ENCODE measurements around the gene BICRAL.

DNA sequence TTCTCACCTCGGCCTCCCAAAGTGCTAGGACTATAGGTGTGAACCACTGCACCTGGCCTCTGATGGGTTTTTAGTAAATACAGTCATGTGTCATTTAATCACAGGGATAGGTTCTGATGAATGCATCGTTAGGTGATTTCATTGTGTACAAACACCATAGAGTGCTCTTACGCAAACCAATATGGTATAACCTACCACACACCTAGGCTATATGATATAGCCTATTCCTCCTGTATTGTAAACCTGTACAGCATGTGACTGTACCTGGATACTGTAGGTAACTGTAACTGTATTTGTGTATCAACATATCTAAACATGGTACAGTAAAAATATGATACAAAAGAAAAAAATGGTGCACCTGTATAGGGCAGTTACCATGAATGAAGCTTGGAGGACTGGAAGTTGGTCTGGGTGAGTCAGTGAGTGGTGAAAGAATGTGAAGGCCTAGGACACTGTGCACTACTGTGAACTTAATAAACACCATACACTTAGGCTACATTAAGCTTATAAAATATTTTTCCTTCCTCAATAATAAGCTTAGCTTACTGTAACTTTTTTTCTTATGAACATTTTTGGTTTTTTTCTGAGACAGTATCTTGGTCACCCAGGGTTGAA lies 10.0 kb downstream of the BICRAL start:
- TF ChIP-seq, protein P1, sequence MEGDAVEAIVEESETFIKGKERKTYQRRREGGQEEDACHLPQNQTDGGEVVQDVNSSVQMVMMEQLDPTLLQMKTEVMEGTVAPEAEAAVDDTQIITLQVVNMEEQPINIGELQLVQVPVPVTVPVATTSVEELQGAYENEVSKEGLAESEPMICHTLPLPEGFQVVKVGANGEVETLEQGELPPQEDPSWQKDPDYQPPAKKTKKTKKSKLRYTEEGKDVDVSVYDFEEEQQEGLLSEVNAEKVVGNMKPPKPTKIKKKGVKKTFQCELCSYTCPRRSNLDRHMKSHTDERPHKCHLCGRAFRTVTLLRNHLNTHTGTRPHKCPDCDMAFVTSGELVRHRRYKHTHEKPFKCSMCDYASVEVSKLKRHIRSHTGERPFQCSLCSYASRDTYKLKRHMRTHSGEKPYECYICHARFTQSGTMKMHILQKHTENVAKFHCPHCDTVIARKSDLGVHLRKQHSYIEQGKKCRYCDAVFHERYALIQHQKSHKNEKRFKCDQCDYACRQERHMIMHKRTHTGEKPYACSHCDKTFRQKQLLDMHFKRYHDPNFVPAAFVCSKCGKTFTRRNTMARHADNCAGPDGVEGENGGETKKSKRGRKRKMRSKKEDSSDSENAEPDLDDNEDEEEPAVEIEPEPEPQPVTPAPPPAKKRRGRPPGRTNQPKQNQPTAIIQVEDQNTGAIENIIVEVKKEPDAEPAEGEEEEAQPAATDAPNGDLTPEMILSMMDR (IDR thresholded peaks at IDR 0.05) = no peak
- no peak for TF ChIP-seq POLR2A (IDR thresholded peaks at IDR 0.05)

Data from thyroid gland (tissue), 4 donors.